BLaER1 treated with 17β-estradiol and CSF1 and Interleukin-3, amounts not matched to agents 10 nM and 100 nM (cell line): ENCODE results near the gene IFT25.

Experiments
- H3K27ac ChIP-seq, 11 experiments: shearing (Covaris generic); formaldehyde crosslinking; 2 replicates each; pipeline ENCODE4 v1.8.1; 2022
- H3K27me3 ChIP-seq, 11 experiments: shearing (Covaris generic); formaldehyde crosslinking; 2 replicates each; pipeline ENCODE4 v1.8.1; 2022
- H3K36me3 ChIP-seq, 11 experiments: shearing (Covaris generic); formaldehyde crosslinking; 2 replicates each; pipeline ENCODE4 v1.8.1; 2022
- H3K4me1 ChIP-seq, 10 experiments: shearing (Covaris generic); formaldehyde crosslinking; 2 replicates each; pipeline ENCODE4 v1.8.1; 2022
- H3K4me2 ChIP-seq, 11 experiments: shearing (Covaris generic); formaldehyde crosslinking; 2 replicates each; pipeline ENCODE4 v1.8.1; 2022
- H3K4me3 ChIP-seq, 10 experiments: shearing (Covaris generic); formaldehyde crosslinking; 2 replicates each; pipeline ENCODE4 v1.8.1; 2022
- H3K9ac ChIP-seq, 11 experiments: shearing (Covaris generic); formaldehyde crosslinking; 2 replicates each; pipeline ENCODE4 v1.8.1; 2022
- H3K9me3 ChIP-seq, 11 experiments: shearing (Covaris generic); formaldehyde crosslinking; replicated peaks in 1 of 11; 2 replicates each; pipeline ENCODE4 v1.8.1; 2022
- H4K20me1 ChIP-seq, 11 experiments: shearing (Covaris generic); formaldehyde crosslinking; 2 replicates each; pipeline ENCODE4 v1.8.1; 2022
- Cebpa-rat ChIP-seq, 11 experiments: shearing (Covaris generic); IDR thresholded peaks; 2 replicates each; pipeline ENCODE4 v1.8.1; 2022

The IFT25 gene

GRCh38 chr1:53963460-53963859 is 18.0 kb upstream of the IFT25 start:
- Histone ChIP-seq H4K20me1 (peaks cover 0 to 5% (median 0%) of the 10 kb centered on the region in 11 experiments; a peak in 1 of 22 replicates), H3K4me3 (no peak overlapping the region), H3K4me1 (no peaks in the 10 kb centered on the region), H3K27ac (no peak overlapping the region), H3K36me3 (peaks cover 74 to 97% (median 93%) of the 10 kb centered on the region in 11 experiments), H3K27me3 (no peaks in the 10 kb centered on the region), H3K4me2 (no peak overlapping the region), H3K9me3 (no peaks in the 10 kb centered on the region), H3K9ac (no peak overlapping the region)
- TF ChIP-seq Cebpa-rat (IDR thresholded peaks at IDR 0.05): no peak

- Histone ChIP-seq H3K4me3 (no peak overlapping the region), H3K4me2 (no peak overlapping the region), H3K9me3 (no peaks in the 10 kb centered on the region), H3K27me3 (no peaks in the 10 kb centered on the region), H3K36me3 (peaks cover 72 to 97% (median 93%) of the 10 kb centered on the region in 11 experiments), H3K9ac (no peak overlapping the region), H3K4me1 (no peaks in the 10 kb centered on the region), H4K20me1 (peaks cover 0 to 5% (median 0%) of the 10 kb centered on the region in 11 experiments; a peak in 2 of 22 replicates), H3K27ac (no peak overlapping the region)
- no peak for TF ChIP-seq Cebpa-rat (IDR thresholded peaks at IDR 0.05)
These were observed 16.9 kb upstream of the IFT25 start for GRCh38 chr1:53962395-53962794.

GRCh38 chr1:53959664-53960250 is 14.3 kb upstream of the IFT25 start:
- peaks cover 0 to 8% (median 0%) of the 10 kb centered on the region in 11 experiments; a peak in 4 of 22 replicates for H4K20me1 ChIP-seq
- no peak for TF ChIP-seq Cebpa-rat (IDR thresholded peaks at IDR 0.05)
- H3K4me3 ChIP-seq: no peak overlapping the region
- H3K4me1 ChIP-seq: peaks cover 0 to 7% (median 0%) of the 10 kb centered on the region in 10 experiments; a peak in 2 of 20 replicates
- H3K4me2 ChIP-seq: no peak overlapping the region
- H3K27ac ChIP-seq: no peak overlapping the region
- no peaks in the 10 kb centered on the region for H3K27me3 ChIP-seq
- peaks cover 66 to 97% (median 81%) of the 10 kb centered on the region in 11 experiments for H3K36me3 ChIP-seq
- H3K9ac ChIP-seq: no peak overlapping the region
- H3K9me3 ChIP-seq: no peaks in the 10 kb centered on the region

DNA sequence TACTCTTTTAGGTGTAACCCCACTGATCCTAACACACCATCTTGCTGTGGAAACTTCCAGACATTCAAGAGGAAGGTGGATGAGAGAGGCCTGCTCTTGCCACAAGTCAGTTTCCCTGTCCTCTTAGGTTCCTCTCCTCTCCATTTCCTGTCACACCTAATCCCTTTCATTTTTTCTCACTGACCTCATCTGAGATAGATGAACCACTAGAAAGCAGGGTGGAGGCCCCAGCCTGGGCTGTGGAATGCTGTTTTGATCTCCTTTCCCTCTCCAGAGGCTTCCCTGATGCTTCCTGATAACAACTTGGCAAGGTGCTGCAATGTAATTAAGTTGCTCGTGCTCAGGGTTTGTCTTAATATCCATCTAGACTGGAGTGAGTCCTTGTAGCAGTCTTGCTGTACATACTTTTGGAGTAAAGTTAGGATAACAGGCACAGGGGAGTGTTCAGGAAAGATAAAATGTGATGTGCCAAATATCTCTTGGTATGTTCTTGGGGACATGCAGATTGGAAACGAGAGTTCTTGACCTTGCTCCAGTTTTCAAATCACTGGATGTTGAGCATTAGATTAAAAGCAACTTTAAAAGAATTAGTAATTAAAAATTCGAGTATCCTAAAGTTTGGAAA is 11.8 kb upstream of the IFT25 start:
- no peaks in the 10 kb centered on the region for H3K9me3 ChIP-seq
- H3K36me3 ChIP-seq: peaks cover 61 to 97% (median 81%) of the 10 kb centered on the region in 11 experiments
- no peak for TF ChIP-seq Cebpa-rat (IDR thresholded peaks at IDR 0.05)
- H3K4me1 ChIP-seq: peaks cover 0 to 7% (median 0%) of the 10 kb centered on the region in 10 experiments; a peak in 2 of 20 replicates
- no peak overlapping the region for H3K4me2 ChIP-seq
- peaks cover 0 to 8% (median 0%) of the 10 kb centered on the region in 11 experiments; a peak in 3 of 22 replicates for H4K20me1 ChIP-seq
- H3K9ac ChIP-seq: peak overlapping the region in 2 of 11 experiments; percentile 1 to 11; a peak in 2 of 22 replicates
- no peak overlapping the region for H3K4me3 ChIP-seq
- H3K27ac ChIP-seq: 0 out of 22 replicates have a peak overlapping the region, but pooled peaks of 1 of the 11 experiments have one; percentile 24
- H3K27me3 ChIP-seq: no peaks in the 10 kb centered on the region

- H3K9me3 ChIP-seq: no peaks in the 10 kb centered on the region
- no peak overlapping the region for H3K4me3 ChIP-seq
- H3K4me2 ChIP-seq: no peak overlapping the region
- H3K4me1 ChIP-seq: peaks cover 0 to 7% (median 0%) of the 10 kb centered on the region in 10 experiments; a peak in 2 of 20 replicates
- no peak for TF ChIP-seq Cebpa-rat (IDR thresholded peaks at IDR 0.05)
- peaks cover 0 to 14% (median 2%) of the 10 kb centered on the region in 11 experiments; a peak in 8 of 22 replicates for H4K20me1 ChIP-seq
- H3K36me3 ChIP-seq: peaks cover 61 to 97% (median 81%) of the 10 kb centered on the region in 11 experiments
- H3K27me3 ChIP-seq: no peaks in the 10 kb centered on the region
- H3K27ac ChIP-seq: peak overlapping the region in 1 of 11 experiments; percentile 24; a peak in 1 of 22 replicates
- H3K9ac ChIP-seq: peak overlapping the region in 2 of 11 experiments; percentile 1 to 11; a peak in 2 of 22 replicates
These were observed 11.0 kb upstream of the IFT25 start for GRCh38 chr1:53956308-53957168.

DNA sequence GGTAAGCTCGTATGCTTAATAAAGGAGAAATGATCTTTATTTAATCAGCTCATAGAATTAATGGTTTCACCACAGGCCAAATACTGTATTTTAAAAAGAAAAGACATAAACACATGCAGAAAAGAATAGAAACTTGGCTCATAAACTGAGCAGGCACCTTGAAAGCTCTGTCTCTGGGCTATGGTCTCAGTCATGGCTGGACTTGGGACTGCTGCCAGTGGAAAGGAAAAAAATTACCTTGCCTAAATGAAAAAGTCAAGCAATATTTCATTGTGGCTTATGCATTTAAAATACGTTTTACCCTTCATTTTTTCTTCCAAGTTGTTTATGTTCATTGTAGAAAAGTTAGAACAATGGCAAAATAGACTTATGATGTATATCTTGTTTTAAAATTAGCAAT is 8.6 kb upstream of the IFT25 start:
- no peak overlapping the region for H3K27ac ChIP-seq
- H4K20me1 ChIP-seq: peaks cover 2 to 27% (median 14%) of the 10 kb centered on the region in 11 experiments; a peak in 20 of 22 replicates
- no peak overlapping the region for H3K4me2 ChIP-seq
- H3K36me3 ChIP-seq: peaks cover 50 to 98% (median 74%) of the 10 kb centered on the region in 11 experiments
- no peak overlapping the region for H3K4me3 ChIP-seq
- peak overlapping the region in 1 of 11 experiments; percentile 43; a peak in 1 of 22 replicates for H3K9ac ChIP-seq
- H3K27me3 ChIP-seq: no peaks in the 10 kb centered on the region
- no peak for TF ChIP-seq Cebpa-rat (IDR thresholded peaks at IDR 0.05)
- H3K4me1 ChIP-seq: peaks cover 0 to 8% (median 5%) of the 10 kb centered on the region in 10 experiments; a peak in 8 of 20 replicates
- H3K9me3 ChIP-seq: no peaks in the 10 kb centered on the region

GRCh38 chr1:53951697-53952096 is 6.2 kb upstream of the IFT25 start:
- Histone ChIP-seq H3K4me3 (no peak overlapping the region), H3K4me2 (no peak overlapping the region), H3K27me3 (no peaks in the 10 kb centered on the region), H3K9me3 (no peaks in the 10 kb centered on the region), H3K4me1 (peaks cover 16 to 30% (median 21%) of the 10 kb centered on the region in 10 experiments), H3K27ac (no peak overlapping the region), H3K9ac (peak overlapping the region in 2 of 11 experiments; percentile 16 to 23; a peak in 2 of 22 replicates), H4K20me1 (peaks cover 3 to 44% (median 15%) of the 10 kb centered on the region in 11 experiments; a peak in 20 of 22 replicates), H3K36me3 (peaks cover 35 to 74% (median 54%) of the 10 kb centered on the region in 11 experiments)
- no peak for TF ChIP-seq Cebpa-rat (IDR thresholded peaks at IDR 0.05)

- Histone ChIP-seq H3K36me3 (peaks cover 31 to 50% (median 38%) of the 10 kb centered on the region in 11 experiments), H3K4me1 (peaks cover 23 to 38% (median 28%) of the 10 kb centered on the region in 10 experiments), H3K27ac (no peak overlapping the region), H3K9me3 (no peaks in the 10 kb centered on the region), H3K4me3 (no peak overlapping the region), H3K4me2 (no peak overlapping the region), H4K20me1 (peaks cover 3 to 44% (median 15%) of the 10 kb centered on the region in 11 experiments; a peak in 20 of 22 replicates), H3K27me3 (no peaks in the 10 kb centered on the region), H3K9ac (peak overlapping the region in 7 of 11 experiments; percentile 3 to 49 (median 14); a peak in 8 of 22 replicates)
- no peak for TF ChIP-seq Cebpa-rat (IDR thresholded peaks at IDR 0.05)
These were observed 3.8 kb upstream of the IFT25 start for GRCh38 chr1:53949023-53949990.
